HG02840 (cell line): ENCODE data around the gene GPX4.

Experiments
- ATAC-seq: cut with Tn5 transposase; IDR thresholded peaks from one replicate; pipeline ENCODE4 v1.9.1; 2021; ENCODE audit warnings: mild to moderate bottlenecking, moderate library complexity, moderate number of reproducible peaks; ENCODE audit not compliant: unreplicated experiment, low FRiP score

GPX4 gene

DNA sequence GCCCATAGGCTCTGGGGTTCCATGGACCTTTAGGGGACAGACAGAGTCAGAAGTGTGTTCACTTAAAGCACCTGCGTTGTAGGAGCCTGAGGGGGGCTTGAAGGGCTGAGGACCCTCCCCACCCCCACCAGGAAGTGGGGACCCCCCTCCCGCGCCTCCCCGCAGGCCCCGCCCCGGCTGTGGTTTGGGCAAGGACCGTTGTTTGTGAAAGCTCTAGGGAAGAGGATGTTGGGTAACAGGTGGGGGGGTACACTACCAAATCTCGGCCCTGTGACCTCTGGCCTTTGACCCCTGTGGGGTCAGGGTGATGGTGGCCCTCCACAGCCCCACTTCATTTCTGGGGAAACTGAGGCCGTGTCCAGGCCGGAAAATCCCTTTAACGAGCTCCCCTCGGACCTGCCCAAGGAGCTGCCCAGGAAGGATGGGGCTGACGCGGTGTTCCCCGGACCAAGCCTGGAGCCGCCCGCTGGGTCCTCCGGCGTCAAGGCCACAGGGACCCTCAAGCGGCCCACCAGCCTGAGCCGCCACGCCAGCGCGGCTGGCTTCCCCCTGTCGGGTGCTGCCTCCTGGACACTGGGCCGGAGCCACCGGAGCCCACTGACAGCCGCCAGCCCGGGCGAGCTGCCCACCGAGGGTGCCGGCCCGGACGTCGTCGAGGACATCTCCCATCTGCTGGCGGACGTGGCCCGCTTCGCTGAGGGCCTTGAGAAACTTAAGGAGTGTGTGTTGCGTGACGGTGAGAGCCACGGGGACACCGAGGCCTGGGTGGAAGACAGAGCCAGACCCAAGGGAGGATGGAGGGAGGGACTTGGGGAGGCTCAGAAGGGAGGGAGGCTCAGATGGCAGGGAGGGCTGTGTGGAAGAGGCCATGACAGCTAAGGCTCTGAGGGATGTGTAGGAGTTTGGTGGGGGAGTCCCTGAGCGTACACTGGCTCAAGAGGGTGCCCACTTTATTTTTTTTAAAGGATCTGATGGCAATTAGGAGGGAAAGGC lies 35.5 kb upstream of the GPX4 start:
- ATAC-seq = no peak

DNA sequence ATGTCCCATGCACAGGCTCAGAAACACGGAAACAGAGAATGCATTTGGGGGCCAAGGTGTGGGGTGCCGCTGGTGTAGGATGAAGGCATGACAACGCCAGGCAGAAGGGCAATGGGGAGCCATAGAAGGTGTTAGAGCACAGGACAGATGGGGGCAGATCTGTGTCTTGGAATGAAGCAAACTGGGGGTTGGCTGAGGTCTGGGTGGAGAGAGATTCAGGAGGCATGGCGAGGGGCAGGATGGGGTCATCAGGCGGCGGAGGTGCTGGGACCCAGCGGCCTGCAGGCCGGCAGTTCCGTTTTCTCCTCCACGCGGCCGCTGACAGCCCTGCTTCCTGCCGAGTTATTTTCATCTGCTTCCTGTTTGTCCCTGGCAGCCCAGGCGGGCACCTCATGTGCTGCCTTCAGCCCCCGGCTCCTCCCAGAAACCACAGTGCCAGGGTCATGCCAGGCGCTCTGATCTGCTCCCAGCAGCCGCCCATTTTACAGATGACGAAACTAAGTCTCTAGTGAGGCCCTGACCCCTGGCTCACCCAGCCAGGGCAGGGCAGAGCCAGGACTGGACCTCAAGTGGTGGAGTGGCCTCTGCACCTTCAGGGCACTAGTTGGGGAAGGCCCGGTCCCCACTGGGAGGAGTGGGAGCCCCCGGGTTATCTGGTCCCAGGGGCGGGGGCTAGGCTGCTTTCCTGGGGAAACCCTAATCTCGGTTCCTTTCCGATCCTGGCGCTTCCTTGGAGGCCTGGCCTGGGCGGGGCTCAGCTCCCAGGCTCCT lies 34.6 kb upstream of the GPX4 start:
- ATAC-seq = no peak

DNA sequence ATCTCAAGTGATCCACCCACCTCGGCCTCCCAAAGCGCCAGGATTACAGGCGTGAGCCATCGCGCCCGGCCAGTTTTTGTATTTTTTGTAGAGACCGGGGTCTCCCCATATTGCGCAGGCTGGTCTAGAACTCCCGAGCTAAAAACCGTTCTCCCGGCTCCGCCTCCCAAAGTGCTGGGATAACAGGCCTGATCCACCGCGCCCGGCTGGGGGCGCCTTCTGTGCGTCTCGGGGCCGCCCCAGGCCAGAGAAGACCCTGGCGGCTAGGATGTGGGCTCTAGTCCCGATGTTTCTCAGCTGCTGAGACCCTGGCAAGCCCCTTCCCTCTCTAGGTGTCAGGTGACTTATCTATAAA lies 33.2 kb upstream of the GPX4 start:
- ATAC-seq = no peak

DNA sequence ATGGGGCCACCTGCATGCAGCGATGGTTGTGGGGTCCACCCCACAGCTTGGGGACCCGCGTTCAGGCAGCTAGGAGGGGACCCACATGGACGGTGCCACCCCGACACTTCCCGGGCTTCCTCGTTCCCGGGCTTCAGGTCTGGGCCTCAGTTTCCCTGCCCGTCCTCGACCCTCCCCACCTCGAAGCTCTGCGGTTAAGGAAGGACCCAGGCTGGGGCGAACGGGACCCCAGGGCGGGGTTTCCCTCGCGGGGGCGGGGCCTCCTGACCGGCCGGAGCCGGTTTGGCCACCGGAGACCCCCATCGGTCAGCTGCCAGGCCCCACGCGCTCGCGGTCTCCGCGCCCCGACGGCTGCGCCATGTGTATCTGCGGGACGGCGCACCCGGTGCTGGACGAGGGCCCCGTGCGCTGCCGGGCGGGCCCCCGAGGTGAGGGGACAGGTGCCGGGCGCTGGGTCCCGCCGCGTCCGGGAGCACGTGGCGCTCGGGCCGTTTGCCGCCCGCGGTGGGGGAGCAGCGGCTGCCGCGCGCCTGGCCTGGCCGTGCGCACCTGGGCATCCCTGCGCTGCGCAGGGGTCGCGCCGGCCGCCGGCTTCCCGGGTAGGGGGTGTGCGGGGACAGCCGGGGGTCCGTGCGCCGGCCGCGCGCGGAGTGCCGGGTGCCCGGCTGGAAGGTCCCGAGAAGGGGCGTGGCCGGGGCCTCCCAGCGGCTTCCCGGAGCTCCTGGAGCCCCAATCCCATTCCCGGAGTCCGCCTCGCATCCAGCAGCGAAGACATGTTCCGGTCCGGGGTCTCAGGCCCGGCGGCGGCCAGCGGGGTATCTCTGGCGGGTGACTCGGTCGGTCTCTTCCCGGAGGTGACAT lies 32.6 kb upstream of the GPX4 start:
- ATAC-seq = no peak

DNA sequence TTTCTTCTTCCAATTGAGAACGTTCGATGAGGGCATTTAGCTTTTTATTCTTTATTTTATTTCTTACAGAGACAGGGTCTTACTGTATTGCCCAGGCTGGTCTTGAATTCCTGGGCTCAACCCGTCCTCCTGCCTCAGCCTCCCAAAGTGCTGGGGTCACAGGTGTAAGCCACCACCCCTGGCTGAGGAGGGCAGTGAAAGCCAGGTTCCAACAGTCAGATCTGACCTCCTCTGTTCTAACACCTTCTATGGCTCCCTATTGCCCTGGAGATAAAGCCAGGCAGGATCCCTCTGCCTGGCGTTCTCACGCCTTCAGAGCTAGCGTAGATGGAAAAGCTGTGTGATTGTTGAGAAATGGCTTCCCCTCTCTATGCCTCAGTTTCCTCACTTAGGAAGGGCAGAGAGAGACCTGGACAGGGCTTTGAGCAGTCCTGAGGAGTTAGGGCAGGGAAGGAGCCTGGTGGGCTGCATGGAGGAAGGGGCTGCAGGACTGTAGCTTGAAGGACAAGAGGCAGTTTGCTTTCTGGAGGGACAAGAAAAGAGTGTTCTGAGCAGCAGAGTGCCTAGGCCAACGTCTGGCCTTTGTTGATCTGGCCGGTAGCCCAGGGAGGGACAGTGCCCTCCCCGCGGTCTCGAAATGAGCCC lies 31.3 kb upstream of the GPX4 start:
- no peak for ATAC-seq

DNA sequence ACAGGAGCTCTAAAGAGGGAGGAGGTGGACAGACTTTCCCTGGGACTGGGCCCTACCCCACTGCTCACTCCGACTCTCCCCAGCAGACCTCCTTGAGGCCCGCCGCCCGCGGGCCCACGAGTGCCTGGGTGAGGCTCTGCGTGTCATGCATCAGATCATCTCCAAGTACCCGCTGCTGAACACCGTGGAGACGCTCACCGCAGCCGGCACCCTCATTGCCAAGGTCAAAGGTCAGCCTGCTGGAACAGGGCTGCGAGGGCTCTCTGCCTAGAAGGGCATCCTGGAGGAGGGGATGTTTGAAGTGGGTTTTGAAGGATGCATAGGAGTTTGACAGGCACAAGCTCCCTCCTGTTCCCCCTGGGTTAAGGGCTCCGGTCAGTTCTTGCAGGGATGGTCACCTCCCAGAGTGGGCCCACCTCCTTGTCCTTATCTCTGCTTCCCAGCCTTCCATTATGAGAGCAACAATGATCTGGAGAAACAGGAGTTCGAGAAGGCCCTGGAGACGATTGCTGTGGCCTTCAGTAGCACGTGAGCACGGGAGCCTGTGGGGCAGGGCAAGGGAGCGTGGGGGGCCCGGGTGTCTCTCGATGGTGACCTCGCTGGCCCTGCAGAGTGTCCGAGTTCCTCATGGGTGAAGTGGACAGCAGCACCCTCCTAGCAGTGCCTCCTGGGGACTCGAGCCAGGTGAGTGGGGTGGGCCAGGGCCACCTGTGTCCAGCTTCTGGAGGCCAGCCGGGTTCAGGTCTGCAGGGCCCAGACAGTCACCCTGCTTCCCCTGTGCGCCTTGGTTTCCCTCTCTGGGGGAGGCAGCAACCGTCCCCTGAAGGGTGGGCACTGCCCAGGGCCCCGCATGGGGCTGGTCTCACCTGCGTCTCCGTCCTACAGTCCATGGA lies 30.5 kb upstream of the GPX4 start:
- ATAC-seq = no peak

DNA sequence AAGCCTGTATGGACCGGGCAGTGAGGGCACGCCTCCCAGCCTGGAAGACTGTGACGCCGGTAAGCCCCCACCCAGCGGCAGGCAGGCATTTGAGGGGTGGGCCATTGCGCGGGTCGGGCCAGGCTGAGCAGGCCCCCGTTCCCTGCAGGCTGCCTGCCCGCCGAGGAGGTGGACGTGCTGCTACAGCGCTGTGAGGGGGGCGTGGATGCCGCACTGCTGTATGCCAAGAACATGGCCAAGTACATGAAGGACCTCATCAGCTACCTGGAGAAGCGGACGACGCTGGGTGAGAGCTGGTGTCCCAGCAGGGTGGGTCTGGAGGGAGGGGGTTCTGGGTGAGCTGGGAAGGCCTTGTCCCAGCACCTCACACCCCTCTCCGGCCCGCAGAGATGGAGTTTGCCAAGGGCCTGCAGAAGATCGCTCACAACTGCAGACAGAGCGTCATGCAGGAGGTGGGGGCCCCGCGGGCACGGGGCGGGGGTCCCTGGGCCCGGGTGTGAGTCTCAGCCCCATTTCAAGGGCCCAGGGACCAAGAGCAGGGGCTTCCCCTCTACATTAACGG lies 29.8 kb upstream of the GPX4 start:
- ATAC-seq = no peak

DNA sequence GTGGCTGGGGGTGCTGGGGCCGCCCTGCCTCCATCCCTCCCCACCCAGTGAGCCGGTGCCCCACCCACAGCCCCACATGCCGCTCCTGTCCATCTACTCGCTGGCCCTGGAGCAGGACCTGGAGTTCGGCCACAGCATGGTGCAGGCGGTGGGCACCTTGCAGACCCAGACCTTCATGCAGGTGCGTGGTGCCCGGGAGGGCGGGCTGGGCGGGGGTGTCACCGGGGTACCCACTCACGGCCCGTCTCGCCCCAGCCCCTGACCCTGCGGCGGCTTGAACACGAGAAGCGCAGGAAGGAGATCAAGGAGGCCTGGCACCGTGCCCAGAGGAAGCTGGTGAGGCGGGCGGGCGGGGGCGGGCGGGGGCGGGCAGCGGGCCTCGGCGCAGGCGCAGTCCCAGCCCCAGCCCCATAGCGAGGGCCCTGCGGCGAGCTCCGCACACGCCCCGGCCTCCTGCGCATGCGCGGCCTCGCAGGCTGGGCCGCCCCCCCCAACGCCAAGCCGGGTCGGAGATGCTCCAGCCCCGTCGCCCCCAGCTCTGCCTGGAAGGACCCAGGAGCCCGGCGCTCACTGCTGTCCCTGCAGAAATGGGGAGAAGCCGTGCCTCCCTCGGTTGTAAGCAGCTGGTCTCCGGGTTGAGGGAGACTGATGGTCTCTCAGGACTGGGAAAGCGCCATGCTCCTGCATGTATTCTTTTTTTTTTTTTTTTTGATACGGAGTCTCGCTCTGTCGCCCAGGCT lies 29.1 kb upstream of the GPX4 start:
- no peak for ATAC-seq

DNA sequence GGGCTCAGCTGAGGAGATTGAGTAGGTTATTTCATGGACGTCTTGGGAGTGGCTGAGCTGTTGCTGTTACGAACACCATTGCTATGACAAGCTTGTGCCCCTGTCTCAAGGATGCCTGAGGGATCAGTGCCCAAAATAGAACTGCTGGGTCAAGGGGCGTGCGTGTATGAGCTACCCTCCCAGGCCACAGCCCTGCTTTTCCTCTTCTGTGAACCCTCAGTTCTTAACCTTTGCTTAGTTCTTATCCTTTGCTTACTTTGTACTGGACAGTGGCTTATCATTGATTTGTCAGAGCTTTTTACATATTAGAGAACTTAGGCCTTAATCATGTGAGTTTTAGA lies 27.8 kb upstream of the GPX4 start:
- ATAC-seq = no peak

DNA sequence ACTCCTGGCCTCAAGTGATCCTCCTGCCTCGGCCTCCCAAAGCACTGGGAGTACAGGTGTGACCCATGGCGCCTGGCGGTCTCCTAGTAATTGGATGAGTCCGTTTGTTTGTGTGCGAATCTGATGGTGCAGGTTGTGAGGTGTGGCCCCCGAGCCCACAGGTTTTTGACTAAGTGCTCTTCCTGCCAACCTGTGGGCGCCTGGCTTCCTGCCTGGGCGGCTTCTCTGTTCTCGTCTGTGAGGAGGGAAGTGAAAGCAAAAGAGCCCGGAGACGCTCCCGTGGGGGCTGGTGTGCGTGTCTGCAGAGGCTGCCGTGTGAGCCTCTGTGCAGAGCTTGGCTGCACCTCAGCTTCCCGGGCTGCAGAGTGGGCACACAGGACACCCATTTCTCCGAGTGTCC lies 26.8 kb upstream of the GPX4 start:
- ATAC-seq = peak; percentile 46

DNA sequence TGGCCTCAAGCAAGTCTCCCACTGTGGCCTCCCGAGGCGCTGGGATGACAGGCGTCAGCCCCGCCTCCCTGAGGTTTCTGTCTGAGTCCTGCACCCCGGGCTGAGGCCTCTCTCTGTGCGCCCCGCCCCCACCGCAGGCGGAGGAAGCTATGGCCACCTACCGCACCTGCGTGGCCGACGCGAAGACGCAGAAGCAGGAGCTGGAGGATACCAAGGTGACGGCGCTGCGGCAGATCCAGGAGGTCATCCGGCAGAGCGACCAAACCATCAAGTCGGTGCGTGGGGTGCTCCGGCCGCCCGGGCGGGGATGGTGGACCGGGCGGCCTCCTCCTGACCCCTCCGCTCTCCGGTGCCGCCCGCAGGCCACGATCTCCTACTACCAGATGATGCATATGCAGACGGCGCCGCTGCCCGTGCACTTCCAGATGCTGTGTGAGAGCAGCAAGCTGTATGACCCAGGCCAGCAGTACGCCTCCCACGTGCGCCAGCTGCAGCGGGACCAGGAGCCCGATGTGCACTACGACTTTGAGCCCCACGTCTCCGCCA lies 24.2 kb upstream of the GPX4 start:
- no peak for ATAC-seq

DNA sequence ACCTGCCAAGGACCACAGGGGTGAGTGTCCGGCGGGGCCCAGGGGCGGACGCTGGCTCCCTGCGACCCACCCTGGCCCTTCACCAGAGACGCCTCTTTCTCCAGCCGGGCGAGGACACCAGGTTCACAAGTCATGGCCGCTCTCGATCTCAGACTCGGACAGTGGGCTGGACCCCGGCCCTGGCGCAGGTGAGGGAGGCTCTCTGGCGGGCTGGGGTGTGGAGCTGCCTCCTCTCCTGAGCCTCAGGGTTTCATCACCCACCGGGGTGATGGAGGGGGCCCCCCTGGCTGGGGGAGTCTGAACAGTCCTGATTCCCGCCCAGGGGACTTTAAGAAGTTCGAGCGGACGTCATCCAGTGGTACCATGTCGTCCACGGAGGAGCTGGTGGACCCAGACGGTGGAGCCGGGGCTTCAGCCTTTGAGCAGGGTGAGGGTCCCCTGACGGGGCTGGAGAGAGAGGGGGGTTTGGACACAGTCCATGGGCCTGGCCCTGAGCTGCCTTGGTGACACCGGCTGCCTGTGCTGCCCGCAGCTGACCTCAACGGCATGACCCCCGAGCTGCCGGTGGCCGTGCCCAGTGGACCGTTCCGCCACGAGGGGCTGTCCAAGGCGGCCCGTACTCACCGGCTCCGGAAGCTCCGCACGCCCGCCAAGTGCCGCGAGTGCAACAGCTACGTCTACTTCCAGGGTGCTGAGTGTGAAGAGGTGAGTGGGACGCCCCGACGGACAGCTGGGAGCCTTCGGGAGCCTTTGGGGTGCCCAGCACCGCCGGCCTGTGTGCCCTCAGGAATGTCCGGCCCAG lies 23.2 kb upstream of the GPX4 start:
- ATAC-seq = no peak

DNA sequence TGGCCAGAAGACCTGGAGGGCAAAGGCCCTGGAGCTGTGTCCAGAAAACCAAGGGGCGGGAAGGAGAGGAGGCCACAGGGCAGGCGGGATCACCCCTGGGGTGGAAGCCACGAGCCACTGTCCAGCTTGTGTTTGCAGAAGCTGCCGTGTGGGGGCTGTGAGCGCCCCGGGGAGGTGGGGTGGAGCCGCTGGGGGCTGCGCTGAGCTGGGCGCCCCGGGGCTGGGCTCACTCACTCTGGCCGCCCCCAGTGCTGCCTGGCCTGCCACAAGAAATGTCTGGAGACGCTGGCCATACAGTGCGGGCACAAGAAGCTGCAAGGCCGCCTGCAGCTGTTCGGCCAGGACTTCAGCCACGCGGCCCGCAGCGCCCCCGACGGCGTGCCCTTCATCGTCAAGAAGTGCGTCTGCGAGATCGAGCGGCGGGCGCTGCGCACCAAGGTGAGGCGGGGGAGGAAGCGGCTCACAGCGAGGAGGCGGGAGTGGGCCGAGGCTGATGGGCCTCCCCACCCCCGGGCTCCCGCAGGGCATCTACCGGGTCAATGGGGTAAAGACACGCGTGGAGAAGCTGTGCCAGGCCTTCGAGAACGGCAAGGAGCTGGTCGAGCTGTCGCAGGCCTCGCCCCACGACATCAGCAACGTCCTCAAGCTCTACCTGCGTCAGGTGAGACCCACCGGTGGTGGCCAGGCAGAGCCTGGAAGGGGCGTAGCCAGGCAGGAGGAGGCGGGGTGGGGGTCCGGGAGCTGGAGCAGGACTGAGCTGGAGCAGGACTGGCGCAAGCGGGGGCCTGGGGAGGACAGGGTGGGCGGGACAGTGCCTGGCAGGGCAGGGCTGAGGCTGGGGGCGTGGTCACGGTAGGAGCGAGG lies 22.3 kb upstream of the GPX4 start:
- no peak for ATAC-seq

DNA sequence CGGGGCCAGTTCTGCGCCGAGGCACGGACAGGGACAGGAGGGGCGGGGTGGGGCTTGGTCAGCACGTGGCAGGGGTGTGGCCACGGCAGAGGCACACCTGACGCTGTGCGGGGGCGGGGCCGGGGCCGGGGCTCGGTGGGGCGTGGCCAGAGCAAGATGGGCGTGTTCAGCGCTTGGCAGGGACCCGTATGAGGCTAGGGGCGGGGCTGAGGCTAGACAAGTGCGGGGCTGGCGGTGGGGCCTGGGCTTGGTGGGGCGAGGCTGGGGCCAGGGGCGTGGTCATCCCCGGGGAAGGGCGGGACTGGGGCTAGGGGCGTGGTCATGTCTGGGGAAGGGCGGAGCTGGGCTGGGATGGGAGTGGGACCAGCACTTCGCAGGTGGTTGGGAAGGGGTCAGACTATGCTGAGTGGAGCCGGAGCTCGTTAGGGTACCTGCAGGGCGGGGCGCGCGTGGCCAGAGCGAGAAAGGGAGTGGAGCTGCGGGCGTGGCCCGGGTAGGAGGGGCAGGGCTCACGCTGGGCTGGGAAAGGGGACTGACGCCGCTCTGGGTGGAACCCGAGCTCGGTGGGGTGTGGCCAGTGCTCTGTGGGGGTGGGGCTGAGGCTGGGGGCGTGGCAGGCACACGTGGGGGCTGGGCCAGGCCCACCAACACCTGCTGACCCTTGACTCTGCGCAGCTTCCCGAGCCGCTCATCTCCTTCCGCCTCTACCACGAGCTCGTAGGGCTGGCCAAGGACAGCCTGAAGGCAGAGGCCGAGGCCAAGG lies 21.4 kb upstream of the GPX4 start:
- no peak for ATAC-seq

DNA sequence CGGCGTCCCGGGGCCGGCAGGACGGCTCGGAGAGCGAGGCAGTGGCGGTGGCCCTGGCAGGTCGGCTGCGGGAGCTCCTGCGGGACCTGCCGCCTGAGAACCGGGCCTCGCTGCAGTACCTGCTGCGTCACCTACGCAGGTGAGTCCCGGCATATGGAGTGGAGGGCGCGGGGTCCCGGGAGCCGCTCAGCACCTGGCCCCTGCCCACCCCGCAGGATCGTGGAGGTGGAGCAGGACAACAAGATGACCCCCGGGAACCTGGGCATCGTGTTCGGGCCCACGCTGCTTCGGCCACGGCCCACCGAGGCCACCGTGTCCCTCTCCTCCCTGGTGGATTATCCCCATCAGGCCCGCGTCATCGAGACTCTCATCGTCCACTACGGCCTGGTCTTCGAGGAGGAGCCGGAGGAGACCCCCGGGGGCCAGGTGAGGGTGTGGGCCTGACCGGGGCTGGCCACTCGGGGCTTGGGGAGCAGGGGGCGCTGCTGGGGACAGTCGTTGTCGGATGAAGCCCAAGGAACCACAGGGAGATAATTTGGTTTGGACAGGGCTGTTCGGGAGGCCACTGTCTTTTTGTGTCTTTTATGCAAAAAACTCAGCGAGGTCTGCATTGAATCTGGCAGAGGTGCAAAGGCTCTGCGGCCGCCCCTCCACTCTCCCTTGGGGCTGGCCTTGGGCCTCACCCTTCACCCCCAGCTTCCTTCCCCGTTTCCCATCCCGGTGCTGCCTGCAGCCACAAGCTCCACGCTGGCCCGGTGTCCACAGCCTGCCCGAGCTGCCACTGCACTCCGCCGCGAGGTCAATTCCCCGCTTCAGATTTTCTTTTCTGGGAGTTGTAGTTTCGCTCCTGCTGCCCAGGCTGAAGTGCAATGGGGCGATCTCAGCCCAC lies 20.6 kb upstream of the GPX4 start:
- ATAC-seq = no peak
